Neutrophil (primary cell): Measurements from ENCODE around the gene TMPRSS2.

Source experiments
- H3K27ac ChIP-seq: fragments of 200-600 bp; sonication (generic); 2 replicates; pipeline ENCODE4 v1.5.1; 2016; ENCODE audit warnings: mild to moderate bottlenecking, moderate library complexity
- H3K27me3 ChIP-seq: fragments of 200-600 bp; sonication (generic); 2 replicates; pipeline ENCODE4 v1.6.0; 2016; ENCODE audit warnings: mild to moderate bottlenecking
- H3K36me3 ChIP-seq: fragments of 200-600 bp; sonication (generic); 2 replicates; pipeline ENCODE4 v1.5.1; 2017
- H3K4me1 ChIP-seq, 2 experiments: fragments of 200-600 bp in 1 of 2; sonication (generic) in 1 of 2; 1 replicate in 1 of 2; 2 replicates in 1 of 2; pipeline versions ENCODE4 v1.5.1 to v1.6.1; 2013 to 2016; ENCODE audit warnings: low read depth in 1 of 2, low read length in 1 of 2, mild to moderate bottlenecking in 1 of 2, moderate library complexity in 1 of 2; ENCODE audit not compliant: control insufficient read depth in 1 of 2, insufficient read depth in 1 of 2
- H3K4me3 ChIP-seq, 2 experiments: fragments of 200-600 bp in 1 of 2; sonication (generic) in 1 of 2; 1 replicate in 1 of 2; 2 replicates in 1 of 2; pipeline ENCODE4 v1.5.1; 2013 to 2016; ENCODE audit warnings: low read depth in 1 of 2, low read length in 1 of 2, mild to moderate bottlenecking in 1 of 2, moderate library complexity in 1 of 2
- H3K9me3 ChIP-seq: fragments of 200-600 bp; sonication (generic); 2 replicates; pipeline ENCODE4 v1.5.1; 2016
- CTCF ChIP-seq: fragments of 200-600 bp; sonication (generic); IDR thresholded peaks from 2 replicates; pipeline ENCODE4 v1.5.1; 2016; ENCODE audit warnings: antibody characterized with exemption

The TMPRSS2 gene

GRCh38 chr21:41545500-41546359 is 37.8 kb upstream of the TMPRSS2 start:
- Histone ChIP-seq H3K27ac (no peak overlapping the region), H3K36me3 (no peaks in the 10 kb centered on the region), H3K9me3 (no peaks in the 10 kb centered on the region), H3K4me3 (no peak overlapping the region), H3K4me1 (no peaks in the 10 kb centered on the region), H3K27me3 (peaks cover 34% of the 10 kb centered on the region)
- TF ChIP-seq CTCF: no peak

- Histone ChIP-seq H3K4me3 (no peak overlapping the region), H3K36me3 (no peaks in the 10 kb centered on the region), H3K27ac (no peak overlapping the region), H3K4me1 (no peaks in the 10 kb centered on the region), H3K9me3 (no peaks in the 10 kb centered on the region), H3K27me3 (peaks cover 41% of the 10 kb centered on the region)
- no peak for TF ChIP-seq CTCF
These were observed 34.8 kb upstream of the TMPRSS2 start for GRCh38 chr21:41542727-41543126.

GRCh38 chr21:41537356-41537755 is 29.4 kb upstream of the TMPRSS2 start:
- H3K4me1 ChIP-seq: no peaks in the 10 kb centered on the region
- H3K36me3 ChIP-seq: no peaks in the 10 kb centered on the region
- H3K4me3 ChIP-seq: no peak overlapping the region
- H3K27me3 ChIP-seq: peaks cover 16% of the 10 kb centered on the region
- TF ChIP-seq CTCF: no peak
- H3K9me3 ChIP-seq: no peaks in the 10 kb centered on the region
- no peak overlapping the region for H3K27ac ChIP-seq

GRCh38 chr21:41536827-41537103 is 28.8 kb upstream of the TMPRSS2 start:
- Histone ChIP-seq H3K36me3 (no peaks in the 10 kb centered on the region), H3K27ac (no peak overlapping the region), H3K9me3 (no peaks in the 10 kb centered on the region), H3K4me3 (no peak overlapping the region), H3K4me1 (no peaks in the 10 kb centered on the region), H3K27me3 (peaks cover 16% of the 10 kb centered on the region)
- no peak for TF ChIP-seq CTCF

- no peaks in the 10 kb centered on the region for H3K36me3 ChIP-seq
- no peak for TF ChIP-seq CTCF
- no peaks in the 10 kb centered on the region for H3K9me3 ChIP-seq
- H3K4me3 ChIP-seq: no peak overlapping the region
- no peak overlapping the region for H3K27ac ChIP-seq
- H3K27me3 ChIP-seq: peaks cover 12% of the 10 kb centered on the region
- no peaks in the 10 kb centered on the region for H3K4me1 ChIP-seq
These were observed 28.3 kb upstream of the TMPRSS2 start for GRCh38 chr21:41536076-41536826.
